Neural progenitor cell (in vitro differentiated cells): ENCODE measurements around the gene ABRACL. TPM values are rescaled to one million over a fixed set of nuclear protein-coding genes. Genes with fewer than 3 reads are reported as not detected.

ENCODE experiments used
- DNase-seq: peaks from one replicate; pipeline ENCODE4 v3.0.0-alpha.2; 2016; ENCODE audit warnings: low spot score
- H2AFZ ChIP-seq: fragments of 200-600 bp; sonication (generic); replicated peaks from 2 replicates; pipeline ENCODE4 v1.6.1; 2016; ENCODE audit warnings: antibody characterized with exemption
- H3F3A ChIP-seq: fragments of 200-600 bp; sonication (generic); 2 replicates; pipeline ENCODE4 v1.6.1; 2016; ENCODE audit warnings: antibody characterized with exemption, low read depth
- H3K27ac ChIP-seq: fragments of 200-600 bp; sonication (generic); 2 replicates; pipeline ENCODE4 v1.5.1; 2016; ENCODE audit warnings: mild to moderate bottlenecking
- H3K27me3 ChIP-seq: fragments of 200-600 bp; sonication (generic); 2 replicates; pipeline ENCODE4 v1.6.1; 2016; ENCODE audit warnings: mild to moderate bottlenecking, moderate library complexity
- H3K36me3 ChIP-seq: fragments of 200-600 bp; sonication (generic); 2 replicates; pipeline ENCODE4 v1.5.1; 2016
- H3K4me1 ChIP-seq: fragments of 200-600 bp; sonication (generic); 2 replicates; pipeline ENCODE4 v1.6.1; 2016; ENCODE audit warnings: mixed run types
- H3K4me2 ChIP-seq: fragments of 200-600 bp; sonication (generic); 2 replicates; pipeline ENCODE4 v1.6.1; 2016
- H3K4me3 ChIP-seq: fragments of 200-600 bp; sonication (generic); 2 replicates; pipeline ENCODE4 v1.5.1; 2016
- H3K79me2 ChIP-seq: fragments of 200-600 bp; sonication (generic); 2 replicates; pipeline ENCODE4 v1.6.1; 2016; ENCODE audit warnings: low read depth
- H3K9ac ChIP-seq: fragments of 200-600 bp; sonication (generic); 2 replicates; pipeline ENCODE4 v1.6.1; 2016
- H3K9me3 ChIP-seq: fragments of 200-600 bp; sonication (generic); 2 replicates; pipeline ENCODE4 v1.5.1; 2016; ENCODE audit warnings: low read depth
- H4K20me1 ChIP-seq: fragments of 200-600 bp; sonication (generic); 2 replicates; pipeline ENCODE4 v1.6.1; 2016; ENCODE audit warnings: low read depth
- H3K27ac Mint-ChIP-seq: 3 replicates; pipeline ENCODE4 v1.8.0; 2021; ENCODE audit warnings: mixed read lengths
- H3K27me3 Mint-ChIP-seq: 2 replicates; pipeline ENCODE4 v1.8.0; 2022; ENCODE audit warnings: low read depth, mild to moderate bottlenecking, inconsistent platforms, moderate library complexity, mixed read lengths; ENCODE audit not compliant: insufficient read depth
- H3K36me3 Mint-ChIP-seq: 3 replicates; pipeline ENCODE4 v1.8.0; 2021; ENCODE audit warnings: mixed read lengths
- H3K4me1 Mint-ChIP-seq: 3 replicates; pipeline ENCODE4 v1.8.0; 2021; ENCODE audit warnings: mixed read lengths
- H3K4me3 Mint-ChIP-seq: 3 replicates; pipeline ENCODE4 v1.8.0; 2021; ENCODE audit warnings: mild to moderate bottlenecking, moderate library complexity, mixed read lengths
- H3K9me3 Mint-ChIP-seq: 3 replicates; pipeline ENCODE4 v1.8.0; 2020; ENCODE audit warnings: mixed read lengths
- CTCF ChIP-seq: fragments of 200-600 bp; sonication (generic); IDR thresholded peaks from 2 replicates; pipeline ENCODE4 v1.5.1; 2017; ENCODE audit warnings: antibody characterized with exemption, mild to moderate bottlenecking
- EZH2 ChIP-seq: fragments of 200-600 bp; sonication (generic); IDR thresholded peaks from 2 replicates; pipeline ENCODE4 v1.6.1; 2017; ENCODE audit warnings: antibody characterized with exemption, mild to moderate bottlenecking, moderate library complexity
- EZH2phosphoT487 ChIP-seq: fragments of 200-600 bp; sonication (generic); IDR thresholded peaks from 2 replicates; pipeline ENCODE4 v1.6.1; 2017; ENCODE audit warnings: antibody characterized with exemption
- total RNA-seq: library from RNA; depleted of rRNA; stranded (reverse); fragments of >200 nt; gene quantifications from 2 replicates; pipeline ENCODE4 v1.2.3, GENCODE V29; 2015; ENCODE audit warnings: low replicate concordance

Gene ABRACL
- total RNA-seq, 1 donor from 2014 or later = 242 TPM

- Histone ChIP-seq H3F3A (peaks cover 8% of the 10 kb centered on the region), H3K4me2 (no peak overlapping the region), H3K79me2 (no peaks in the 10 kb centered on the region), H3K27ac (no peak overlapping the region), H3K36me3 (no peaks in the 10 kb centered on the region), H3K27me3 (no peaks in the 10 kb centered on the region), H4K20me1 (no peaks in the 10 kb centered on the region), H2AFZ (no peak overlapping the region), H3K9ac (no peak overlapping the region), H3K4me3 (no peak overlapping the region), H3K4me1 (no peaks in the 10 kb centered on the region), H3K9me3 (no peaks in the 10 kb centered on the region)
- no peaks in the 10 kb centered on the region for H3K4me1 Mint-ChIP-seq
- H3K27me3 Mint-ChIP-seq = no peaks in the 10 kb centered on the region
- H3K27ac Mint-ChIP-seq = no peak overlapping the region
- no peak for DNase-seq
- H3K9me3 Mint-ChIP-seq = peaks cover 3% of the 10 kb centered on the region
- H3K4me3 Mint-ChIP-seq = no peak overlapping the region
- TF ChIP-seq CTCF (no peak), EZH2 (no peak), EZH2phosphoT487 (no peak)
- H3K36me3 Mint-ChIP-seq = peaks cover 3% of the 10 kb centered on the region
These were observed 40.3 kb downstream of the ABRACL start for GRCh38 chr6:139068846-139069245.

GRCh38 chr6:139073118-139073517 lies 44.6 kb downstream of the ABRACL start:
- Histone ChIP-seq H3K9ac (no peak overlapping the region), H3F3A (no peaks in the 10 kb centered on the region), H2AFZ (no peak overlapping the region), H3K27me3 (no peaks in the 10 kb centered on the region), H4K20me1 (no peaks in the 10 kb centered on the region), H3K27ac (no peak overlapping the region), H3K4me3 (no peak overlapping the region), H3K4me2 (no peak overlapping the region), H3K4me1 (no peaks in the 10 kb centered on the region), H3K36me3 (no peaks in the 10 kb centered on the region), H3K79me2 (no peaks in the 10 kb centered on the region), H3K9me3 (no peaks in the 10 kb centered on the region)
- no peak for DNase-seq
- H3K27me3 Mint-ChIP-seq = no peaks in the 10 kb centered on the region
- H3K4me1 Mint-ChIP-seq = no peaks in the 10 kb centered on the region
- no peak for TF ChIP-seq CTCF
- TF ChIP-seq EZH2phosphoT487 = no peak
- no peak for TF ChIP-seq EZH2
- no peak overlapping the region for H3K27ac Mint-ChIP-seq
- H3K9me3 Mint-ChIP-seq = peaks cover 3% of the 10 kb centered on the region
- no peak overlapping the region for H3K4me3 Mint-ChIP-seq
- peaks cover 3% of the 10 kb centered on the region for H3K36me3 Mint-ChIP-seq

GRCh38 chr6:139079018-139079417 lies 50.5 kb downstream of the ABRACL start:
- H3K27me3 Mint-ChIP-seq = peaks cover 3% of the 10 kb centered on the region
- peak; percentile 16 for DNase-seq
- peaks cover 14% of the 10 kb centered on the region for H3K4me1 Mint-ChIP-seq
- Histone ChIP-seq H2AFZ (peak overlapping the region; percentile 10), H3K27me3 (no peaks in the 10 kb centered on the region), H3K27ac (no peak overlapping the region), H3F3A (peaks cover 17% of the 10 kb centered on the region), H3K4me3 (no peak overlapping the region), H3K4me2 (peak overlapping the region; percentile 0), H3K79me2 (no peaks in the 10 kb centered on the region), H4K20me1 (no peaks in the 10 kb centered on the region), H3K9me3 (no peaks in the 10 kb centered on the region), H3K4me1 (peaks cover 28% of the 10 kb centered on the region), H3K9ac (no peak overlapping the region), H3K36me3 (no peaks in the 10 kb centered on the region)
- no peaks in the 10 kb centered on the region for H3K9me3 Mint-ChIP-seq
- no peaks in the 10 kb centered on the region for H3K36me3 Mint-ChIP-seq
- H3K4me3 Mint-ChIP-seq = no peak overlapping the region
- H3K27ac Mint-ChIP-seq = no peak overlapping the region
- TF ChIP-seq EZH2 (no peak), EZH2phosphoT487 (no peak), CTCF (no peak)
